G401 (cell line): ENCODE data around the gene SRPK2. TPM values are rescaled to one million over a fixed set of nuclear protein-coding genes. Genes with fewer than 3 reads are reported as not detected.
"Not testable (repeated sequence)": the region's sequence is repeated elsewhere in the genome, so short reads cannot be mapped to it uniquely, and the experiment has no call there.

ENCODE experiments used
- DNase-seq: peaks from one replicate; pipeline ENCODE4 v3.0.0-alpha.2; 2015; ENCODE audit warnings: low spot score
- in situ Hi-C: cut with HindIII; loops from 2 replicates; pipeline ENCODE4 v1.10.0; 2016; ENCODE audit warnings: low sequenced_read_pairs, mixed read lengths
- total RNA-seq: library from RNA; depleted of rRNA; stranded (reverse); fragments of >200 nt; shearing (Covaris generic); gene quantifications from 2 replicates; pipeline ENCODE4 v1.2.3, GENCODE V29; 2014

SRPK2 gene
- total RNA-seq, 1 experiment from 2014 or later = 63.6 TPM

DNA sequence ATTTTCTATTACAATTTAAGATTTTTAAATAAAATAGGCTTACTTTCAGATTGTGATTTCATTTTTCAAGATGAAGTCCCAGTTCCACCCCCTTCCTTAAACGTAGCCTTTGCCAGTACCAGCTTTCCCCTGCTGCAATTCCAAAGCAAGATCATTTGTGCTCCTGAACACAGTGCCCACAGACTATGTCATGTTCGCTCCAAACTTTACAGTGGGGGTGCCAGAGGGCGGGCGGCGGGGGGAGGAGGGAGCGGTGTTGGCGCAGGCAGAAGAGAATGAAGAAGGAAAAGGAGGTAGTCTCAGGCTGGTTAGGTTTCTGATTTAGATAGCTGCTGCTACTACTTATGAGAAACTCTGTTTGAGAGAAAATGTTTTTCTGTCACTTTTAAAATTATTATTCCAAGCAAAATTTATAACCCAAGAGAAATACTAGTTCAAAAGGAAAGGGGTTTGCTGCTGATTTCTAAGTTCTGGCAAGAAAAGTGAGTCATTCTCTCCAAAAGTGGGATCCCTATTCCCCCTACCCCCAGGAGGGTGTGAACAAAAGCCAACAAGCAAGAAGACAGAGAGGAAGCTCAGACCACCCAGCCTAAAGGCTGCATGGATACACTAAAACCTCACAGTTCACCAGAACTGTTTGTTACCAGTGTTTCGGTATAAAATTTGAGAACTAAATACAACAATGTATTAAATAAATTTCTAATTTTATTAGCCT is 109.6 kb downstream of the SRPK2 start:
- DNase-seq = no peak
- in situ Hi-C loops = no loop called here

DNA sequence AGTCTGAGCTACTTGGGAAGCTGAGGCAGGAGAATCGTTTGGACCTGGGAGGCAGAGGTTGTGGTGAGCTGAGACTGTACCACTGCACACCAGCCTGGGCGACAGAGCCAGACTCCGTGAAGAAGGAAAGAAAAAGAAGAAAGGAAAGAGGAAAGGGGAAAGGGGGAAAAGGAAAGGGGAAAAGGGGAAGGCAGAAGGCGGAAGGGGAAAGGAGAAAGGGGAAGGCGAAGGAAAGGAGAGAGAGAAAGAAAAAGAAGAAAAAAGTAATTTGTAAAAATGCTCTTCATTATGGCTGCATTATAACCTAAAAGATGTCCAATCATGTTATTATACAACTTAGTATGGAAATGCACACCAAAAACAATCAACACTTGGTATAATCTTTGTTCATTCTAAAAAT is 110.2 kb downstream of the SRPK2 start:
- DNase-seq = no peak
- in situ Hi-C loops = no loop called here

DNA sequence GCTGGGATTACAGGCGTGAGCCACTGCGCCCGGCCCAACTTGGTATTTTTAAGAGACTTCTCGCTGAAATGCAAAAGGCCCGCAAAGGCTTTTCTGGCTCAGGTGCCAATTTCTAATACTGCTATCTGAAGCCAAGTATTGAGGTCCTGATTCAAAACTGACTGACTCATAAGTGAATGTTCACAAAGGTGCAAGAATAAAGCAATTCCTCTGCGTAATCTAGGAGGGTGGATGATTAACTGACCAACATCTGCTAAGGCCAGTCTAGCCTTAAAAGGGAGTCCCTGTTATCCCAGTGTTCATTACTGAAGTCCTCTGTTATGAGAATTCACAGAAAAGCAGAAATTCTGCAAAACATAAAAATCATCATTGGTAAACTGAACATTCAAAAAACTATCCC is 111.4 kb downstream of the SRPK2 start:
- DNase-seq = no peak
- in situ Hi-C loops = no loop called here

DNA sequence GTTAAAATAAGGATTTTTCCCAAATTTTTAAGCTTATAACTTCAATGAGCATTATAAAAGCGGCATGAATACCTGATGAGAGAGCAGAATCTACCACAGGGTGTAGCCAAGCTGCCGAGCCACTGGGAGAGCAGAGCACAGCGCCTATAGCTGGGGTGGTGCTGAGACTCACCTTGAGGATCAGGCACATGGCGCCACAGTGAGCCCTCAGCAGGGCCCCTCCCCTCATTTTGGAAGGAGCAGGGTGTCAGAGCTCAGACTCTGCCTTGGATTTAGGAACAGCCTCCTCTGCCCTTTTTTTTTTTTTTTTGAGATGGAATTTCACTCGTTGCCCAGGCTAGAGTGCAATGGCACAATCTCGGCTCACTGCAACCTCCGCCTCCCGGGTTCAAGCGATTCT is 118.6 kb downstream of the SRPK2 start:
- in situ Hi-C loops = no loop called here
- peak; percentile 45 for DNase-seq

DNA sequence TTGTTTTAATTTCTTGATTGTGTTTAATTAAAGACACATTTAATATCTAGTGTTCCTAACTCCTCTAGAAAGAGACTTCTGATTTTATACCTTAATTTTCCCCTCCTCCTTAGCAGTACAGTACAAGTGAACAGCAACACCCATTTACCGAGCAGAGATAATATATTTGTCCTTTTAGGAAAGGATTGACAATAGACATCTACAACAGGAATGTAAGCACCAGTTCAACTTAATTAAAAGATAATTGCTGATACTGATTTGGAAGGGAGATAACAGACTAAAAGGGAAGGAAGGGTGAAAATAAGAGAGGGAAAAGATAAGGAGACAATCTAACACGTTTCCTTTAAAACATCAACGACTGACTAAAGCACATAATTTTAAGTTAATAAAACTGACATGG is 119.3 kb downstream of the SRPK2 start:
- DNase-seq = peak; percentile 72
- in situ Hi-C loops = no loop called here

DNA sequence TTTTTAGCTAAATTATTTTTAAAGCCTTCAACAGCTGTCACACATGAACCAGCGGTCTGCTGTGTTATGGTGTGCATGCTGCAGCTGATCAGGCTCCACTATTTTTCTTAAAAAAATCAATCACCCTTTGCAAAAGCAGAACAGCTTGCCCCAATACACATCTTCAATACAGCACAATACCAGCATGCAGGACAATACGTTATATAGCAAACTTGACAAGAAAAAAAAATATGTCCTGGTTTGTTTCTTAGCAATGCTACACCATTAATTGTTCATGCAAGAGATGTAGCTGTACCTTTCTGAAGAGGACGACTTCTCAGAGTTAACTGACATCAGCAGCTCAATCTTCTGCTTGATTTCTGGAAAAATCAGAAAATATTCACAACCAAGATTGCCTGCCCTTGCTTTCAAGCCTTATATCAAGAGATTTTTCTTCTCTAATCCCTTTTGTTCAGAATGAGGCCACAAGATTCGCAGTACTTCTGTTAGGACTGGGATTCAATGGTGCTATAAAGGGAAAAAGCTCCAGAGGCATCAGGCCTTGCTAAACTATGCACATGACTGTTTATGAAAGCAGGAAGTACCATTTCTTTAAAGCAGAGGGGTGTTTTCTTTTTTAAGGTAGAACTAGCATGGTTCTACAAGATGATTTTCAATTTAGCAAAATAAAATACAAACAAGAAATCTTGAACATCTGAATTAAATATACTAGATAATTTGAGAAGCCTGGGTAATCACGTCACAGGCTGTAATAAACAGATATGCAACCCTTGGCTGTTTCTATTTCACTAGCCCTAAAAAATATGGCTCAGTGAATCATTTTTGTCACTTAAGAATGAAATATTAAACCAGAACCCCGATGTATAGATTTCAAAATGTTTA is 120.0 kb downstream of the SRPK2 start:
- DNase-seq = peak; percentile 90
- in situ Hi-C loops = no loop called here

DNA sequence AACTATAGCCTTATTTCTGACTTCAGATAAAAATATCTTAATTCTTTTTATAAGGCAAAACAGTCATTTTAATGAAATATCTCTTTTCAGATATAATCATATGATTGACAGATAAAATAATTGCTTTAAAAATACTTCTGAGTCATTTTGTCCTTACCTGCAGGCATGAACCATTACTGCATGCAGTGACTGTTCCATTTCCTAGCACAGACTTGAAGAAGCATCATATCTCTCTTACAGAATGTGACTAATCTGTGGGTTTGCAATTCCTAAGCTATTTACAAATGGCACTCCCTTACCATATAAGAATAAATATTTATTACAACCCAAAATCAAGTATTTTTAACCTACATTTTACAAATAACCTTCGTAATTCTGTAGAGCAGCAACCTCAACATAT is 120.7 kb downstream of the SRPK2 start:
- DNase-seq = peak; percentile 66
- in situ Hi-C loops = no loop called here

DNA sequence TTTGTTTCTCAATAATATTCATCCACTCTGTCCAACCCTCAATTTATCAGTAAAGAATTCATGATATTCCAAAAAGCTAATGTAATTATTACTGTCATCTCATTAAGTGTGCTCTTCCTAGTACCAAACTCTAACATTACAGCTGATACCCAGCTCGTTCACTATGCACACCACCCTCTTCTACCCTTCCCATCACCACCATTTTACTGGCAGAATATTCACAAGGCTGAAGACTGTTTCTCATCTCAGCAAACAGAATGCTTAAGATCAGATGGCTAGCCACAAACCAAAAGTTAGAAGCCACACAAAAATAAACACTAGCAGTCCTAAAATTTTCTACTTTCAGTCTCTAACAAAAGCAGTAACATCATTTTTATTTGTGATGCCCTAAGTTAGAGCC is 121.5 kb downstream of the SRPK2 start:
- DNase-seq = peak; percentile 56
- in situ Hi-C loops = no loop called here

DNA sequence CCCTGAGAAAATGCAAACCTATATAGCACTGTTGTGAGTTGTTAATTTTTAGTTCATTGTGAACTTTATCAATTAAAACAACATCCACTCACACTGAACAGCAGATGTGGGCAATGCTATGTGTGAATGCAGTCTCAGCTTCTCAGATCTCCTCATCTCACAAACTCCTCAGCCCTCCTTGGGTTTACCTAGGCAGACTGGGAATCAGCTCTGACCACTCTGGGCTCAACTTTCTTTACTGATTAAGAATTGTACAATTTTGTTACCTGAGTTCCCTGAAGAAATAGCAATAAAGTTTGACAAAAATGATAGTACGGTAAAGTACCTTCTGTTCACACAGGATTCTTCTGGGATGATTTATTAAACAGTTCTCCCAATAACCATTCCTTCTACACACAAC is 124.0 kb downstream of the SRPK2 start:
- DNase-seq = no peak
- in situ Hi-C loops = no loop called here

DNA sequence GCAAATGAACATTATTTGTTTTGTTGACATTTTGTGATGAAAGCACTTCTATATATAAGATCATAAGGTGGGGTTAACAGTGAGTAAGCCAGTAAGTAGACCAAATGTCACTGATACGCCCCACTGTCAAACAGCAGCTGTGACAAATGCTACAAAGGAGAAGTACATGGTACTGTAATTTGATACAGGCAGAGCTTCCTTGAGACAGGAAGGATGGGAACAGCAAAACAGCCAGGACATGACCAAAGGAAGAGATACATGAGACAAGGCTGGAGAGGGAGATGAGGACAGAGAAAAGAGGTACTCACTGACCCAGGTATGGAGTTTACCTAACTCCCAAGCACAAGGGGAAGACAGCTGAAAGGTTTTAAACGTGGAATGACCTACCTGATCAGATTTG is 127.0 kb downstream of the SRPK2 start:
- no peak for DNase-seq
- in situ Hi-C loops = no loop called here

DNA sequence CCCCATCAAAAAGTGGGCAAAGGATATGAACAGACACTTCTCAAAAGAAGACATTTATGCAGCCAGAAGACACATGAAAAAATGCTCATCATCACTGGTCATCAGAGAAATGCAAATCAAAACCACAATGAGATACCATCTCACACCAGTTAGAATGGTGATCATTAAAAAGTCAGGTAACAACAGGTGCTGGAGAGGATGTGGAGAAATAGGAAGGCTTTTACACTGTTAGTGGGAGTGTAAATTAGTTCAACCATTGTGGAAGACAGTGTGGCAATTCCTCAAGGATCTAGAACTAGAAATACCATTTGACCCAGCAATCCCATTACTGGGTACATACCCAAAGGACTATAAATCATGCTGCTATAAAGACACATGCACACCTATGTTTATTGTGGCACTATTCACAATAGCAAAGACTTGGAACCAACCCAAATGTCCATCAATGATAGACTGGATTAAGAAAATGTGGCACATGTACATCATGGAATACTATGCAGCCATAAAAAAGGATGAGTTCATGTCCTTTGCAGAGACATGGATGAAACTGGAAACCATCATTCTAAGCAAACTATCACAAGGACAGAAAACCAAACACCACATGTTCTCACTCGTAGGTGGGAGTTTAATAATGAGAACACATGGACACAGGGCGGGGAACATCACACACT is 128.4 kb downstream of the SRPK2 start:
- in situ Hi-C loops, DNase-seq: not testable (repeated sequence)

DNA sequence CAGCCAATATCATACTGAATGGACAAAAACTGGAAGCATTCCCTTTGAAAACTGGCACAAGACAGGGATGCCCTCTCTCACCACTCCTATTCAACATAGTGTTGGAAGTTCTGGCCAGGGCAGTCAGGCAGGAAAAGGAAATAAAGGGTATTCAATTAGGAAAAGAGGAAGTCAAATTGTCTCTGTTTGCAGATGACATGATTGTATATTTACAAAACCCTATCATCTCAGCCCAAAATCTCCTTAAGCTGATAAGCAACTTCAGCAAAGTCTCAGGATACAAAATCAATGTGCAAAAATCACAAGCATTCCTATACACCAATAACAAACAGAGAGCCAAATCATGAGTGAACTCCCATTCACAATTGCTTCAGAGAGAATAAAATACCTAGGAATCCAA is 129.8 kb downstream of the SRPK2 start:
- in situ Hi-C loops, DNase-seq: not testable (repeated sequence)

DNA sequence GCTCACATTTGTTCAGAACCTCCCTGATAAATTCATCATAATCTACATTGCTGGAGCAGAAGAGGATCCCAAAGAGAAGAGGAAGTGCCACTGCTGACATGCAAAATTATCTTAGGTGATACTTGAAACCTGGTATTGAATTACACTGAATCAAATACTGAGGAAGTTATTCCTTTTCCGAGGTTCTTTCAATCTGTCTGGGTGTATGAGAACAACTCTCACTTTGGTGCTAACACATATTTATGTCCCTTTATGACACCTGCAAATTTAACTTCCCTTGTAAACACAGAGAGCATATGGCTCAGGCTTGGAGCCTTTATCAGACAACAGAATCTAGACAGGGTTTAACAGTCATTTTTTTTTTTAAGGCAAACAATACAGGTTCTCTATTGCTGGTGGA is 131.4 kb downstream of the SRPK2 start:
- in situ Hi-C loops = no loop called here
- no peak for DNase-seq

DNA sequence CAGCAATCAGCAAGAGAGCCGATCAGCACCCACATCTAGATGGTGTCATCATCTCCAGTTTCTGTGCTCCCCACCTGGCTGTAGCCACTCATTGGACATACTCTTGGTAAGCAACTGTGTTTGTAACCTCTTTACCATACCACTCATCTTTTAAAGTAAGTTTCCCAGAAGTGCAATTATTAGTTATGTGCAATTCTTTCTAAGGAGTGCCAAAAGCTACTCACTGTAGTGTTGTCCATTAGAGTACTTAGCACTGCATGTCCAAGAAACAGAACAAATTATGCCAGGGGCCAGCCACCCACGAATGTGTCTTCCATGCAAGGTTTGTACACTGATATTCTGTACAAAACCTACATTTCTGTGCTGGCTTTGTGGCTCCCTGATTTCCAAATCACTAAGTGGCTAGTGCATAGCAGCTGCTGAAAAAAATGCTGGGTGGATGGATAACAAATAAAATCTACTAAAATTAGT is 131.9 kb downstream of the SRPK2 start:
- in situ Hi-C loops = no loop called here
- DNase-seq = no peak

DNA sequence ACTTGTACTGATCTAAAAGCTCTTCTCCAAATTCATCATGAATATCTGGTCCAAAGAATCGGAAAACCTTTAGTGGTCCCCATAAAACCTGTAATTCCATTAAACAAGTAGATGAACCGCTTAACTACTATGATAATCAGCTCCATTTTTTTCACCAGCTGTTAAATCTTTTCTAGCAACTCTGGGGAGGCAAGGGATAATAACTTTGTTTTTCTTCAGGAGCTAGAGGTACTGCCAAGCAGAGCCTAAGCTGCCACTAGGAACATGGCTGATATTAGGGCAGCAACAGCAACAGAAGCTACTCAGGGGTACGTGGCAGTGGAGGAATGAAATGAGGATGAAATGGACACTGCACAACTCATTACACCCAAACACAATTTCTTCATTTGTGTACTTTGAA is 138.0 kb downstream of the SRPK2 start:
- no peak for DNase-seq
- in situ Hi-C loops = no loop called here

DNA sequence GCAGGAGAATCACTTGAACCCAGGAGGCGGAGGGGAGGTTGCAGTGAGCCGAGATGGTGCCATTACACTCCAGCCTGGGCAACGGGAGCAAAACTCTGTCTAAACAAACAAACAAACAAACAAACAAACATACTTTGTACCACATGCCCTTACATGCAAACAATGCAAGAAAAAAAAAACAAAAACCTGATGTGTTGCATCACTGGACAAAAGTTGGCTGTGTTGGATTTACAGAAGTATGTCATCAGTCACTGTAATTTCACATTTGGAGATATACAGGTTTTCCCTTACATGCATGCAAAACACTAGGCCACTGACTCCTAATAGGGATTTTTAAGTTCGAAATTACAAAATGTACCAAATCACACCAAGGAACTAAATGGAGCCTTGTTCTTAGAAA is 138.5 kb downstream of the SRPK2 start:
- DNase-seq = no peak
- in situ Hi-C loops = no loop called here

DNA sequence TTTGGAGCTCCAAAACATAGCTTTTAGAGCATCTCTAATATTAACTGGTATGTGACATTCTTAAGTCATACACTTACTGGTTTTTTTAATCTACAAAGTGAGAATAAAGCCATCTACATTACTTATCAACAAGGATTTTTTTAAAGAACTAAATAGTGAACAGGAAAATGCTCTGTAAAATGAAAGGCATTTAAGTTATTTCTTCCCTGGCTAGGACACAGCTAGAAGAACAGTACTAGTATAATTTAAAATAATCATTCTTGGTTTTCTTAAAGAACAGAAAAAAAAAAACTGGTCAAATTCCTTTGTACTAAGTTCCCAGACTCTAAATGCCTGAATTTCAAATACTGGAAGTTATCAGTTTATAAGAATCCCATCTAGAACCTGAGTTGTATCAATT is 139.5 kb downstream of the SRPK2 start:
- no peak for DNase-seq

DNA sequence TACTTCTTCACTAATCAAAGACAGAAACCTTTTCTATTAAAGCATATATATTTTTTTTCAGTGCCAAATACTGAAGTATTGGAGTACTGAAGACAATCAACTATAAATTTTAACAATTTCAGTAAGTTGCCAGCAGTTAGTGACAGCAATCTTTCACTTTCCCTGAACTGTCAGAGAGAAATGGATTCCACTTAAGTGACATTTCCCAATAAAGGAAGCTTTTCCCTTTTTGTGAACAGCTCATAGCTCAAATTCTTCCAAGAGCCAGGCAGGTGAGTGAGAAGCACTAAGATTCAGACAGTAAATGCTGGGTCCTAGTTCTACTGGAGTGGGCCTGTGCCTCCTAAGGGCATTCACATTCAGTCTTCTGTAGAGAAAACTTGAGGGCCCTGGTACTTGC is 142.0 kb downstream of the SRPK2 start:
- in situ Hi-C loops = no loop called here

More for the DNA sequence above, 139.5 kb downstream of the SRPK2 start:
- in situ Hi-C loops = no loop called here

DNA sequence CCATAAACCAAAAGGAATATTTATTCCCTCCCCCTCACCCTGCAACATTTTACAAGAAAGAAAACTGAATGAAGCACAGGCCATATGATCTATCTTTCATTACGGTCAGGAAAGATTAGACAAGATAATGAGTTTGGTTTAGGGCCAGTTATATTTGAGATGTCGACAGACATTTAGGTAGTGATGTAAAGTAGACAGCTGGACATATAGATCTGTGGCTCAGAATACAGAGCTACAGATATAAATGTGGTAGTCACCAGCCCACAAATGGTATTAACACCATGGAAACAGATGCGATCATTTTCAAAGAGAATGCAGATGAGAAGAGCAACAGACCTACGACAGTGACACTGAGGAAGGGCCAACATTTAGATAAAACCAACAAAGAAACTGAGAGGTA is 142.5 kb downstream of the SRPK2 start:
- in situ Hi-C loops = no loop called here

More for the DNA sequence above, 142.0 kb downstream of the SRPK2 start:
- no peak for DNase-seq

More for the DNA sequence above, 142.5 kb downstream of the SRPK2 start:
- DNase-seq = no peak
